Colonic mucosa (tissue), 4 donors: ENCODE measurements around the gene PBX2. TPM values are rescaled to one million over a fixed set of nuclear protein-coding genes. Genes with fewer than 3 reads are reported as not detected.

Experiments
- DNase-seq: peaks from one replicate; pipeline ENCODE4 v3.0.0-alpha.2; 2020
- H3K27ac ChIP-seq: fragments of 200-600 bp; one replicate; pipeline ENCODE4 v1.8.0; 2021
- H3K27me3 ChIP-seq: fragments of 200-600 bp; one replicate; pipeline ENCODE4 v1.8.0; 2021
- H3K36me3 ChIP-seq: fragments of 200-600 bp; one replicate; pipeline ENCODE4 v1.8.0; 2021
- H3K4me1 ChIP-seq: fragments of 200-600 bp; one replicate; pipeline ENCODE4 v1.8.0; 2021; ENCODE audit warnings: mild to moderate bottlenecking
- H3K4me3 ChIP-seq: fragments of 200-600 bp; one replicate; pipeline ENCODE4 v1.8.0; 2021
- H3K9ac ChIP-seq, 2 donors: one replicate each; pipeline ENCODE4 v1.7.0; 2013; ENCODE audit warnings: control low read depth in 2 of 2, low read depth in 2 of 2, low read length in 2 of 2
- H3K9me3 ChIP-seq: fragments of 200-600 bp; one replicate; pipeline ENCODE4 v1.8.0; 2021
- CTCF ChIP-seq: fragments of 200-600 bp; IDR thresholded peaks from one replicate; pipeline ENCODE4 v1.8.0; 2022; ENCODE audit warnings: antibody characterized with exemption, mild to moderate bottlenecking
- intact Hi-C: fragments of 100-400 bp; cut with DNase I; formaldehyde crosslinking; loops from one replicate; pipeline ENCODE4 v1.14.1; 2022
- total RNA-seq, 2 donors: library from RNA; stranded (reverse); fragmentation: NEBNext Ultra II Directional in 1 of 2; extraction: Animal tissue kit (Norgen Biotek cat#: 25700) in 1 of 2; gene quantifications; one replicate each; pipeline ENCODE4 v1.2.1, GENCODE V29; 2021
- donor health status: healthy.
- donor health status: DM: no; HTN: no; CAD: no.
- donor health status: DM: no; HTN: no; CAD: no.

PBX2 gene
- total RNA-seq, 2 donors from 2014 or later, result 47.5 TPM

- Histone ChIP-seq H3K36me3 (no peaks in the 10 kb centered on the region), H3K9ac (no peak within 1 kb of the TSS), H3K9me3 (no peaks in the 10 kb centered on the region), H3K27me3 (no peaks in the 10 kb centered on the region), H3K4me1 (no peaks in the 10 kb centered on the region), H3K4me3 (no peak within 1 kb of the TSS), H3K27ac (no peak within 1 kb of the TSS)
- no peak for TF ChIP-seq CTCF
- DNase-seq, result no peak
- intact Hi-C loops, result no loop called here
These were observed 33.5 kb upstream of the PBX2 start, which contains the start of gene NOTCH4 for GRCh38 chr6:32223258-32224235. Gene NOTCH4 (minus strand): TSS chr6:32224067. CDS start chr6:32223928, 139 bp downstream.

GRCh38 chr6:32222333-32223230 is 32.6 kb upstream of the PBX2 start:
- Histone ChIP-seq H3K4me3 (no peak overlapping the region), H3K4me1 (no peaks in the 10 kb centered on the region), H3K27me3 (no peaks in the 10 kb centered on the region), H3K9me3 (no peaks in the 10 kb centered on the region), H3K36me3 (no peaks in the 10 kb centered on the region), H3K9ac (no peak overlapping the region), H3K27ac (no peak overlapping the region)
- no peak for TF ChIP-seq CTCF
- intact Hi-C loops, result no loop called here
- no peak for DNase-seq

GRCh38 chr6:32220021-32220420 is 30.0 kb upstream of the PBX2 start:
- Histone ChIP-seq H3K9me3 (no peaks in the 10 kb centered on the region), H3K4me1 (no peaks in the 10 kb centered on the region), H3K9ac (no peak overlapping the region), H3K27me3 (no peaks in the 10 kb centered on the region), H3K4me3 (no peak overlapping the region), H3K27ac (no peak overlapping the region), H3K36me3 (no peaks in the 10 kb centered on the region)
- no peak for TF ChIP-seq CTCF
- DNase-seq, result no peak
- intact Hi-C loops, result no loop called here

- no peaks in the 10 kb centered on the region for H3K27me3 ChIP-seq
- intact Hi-C loops, result no loop called here
- H3K4me3 ChIP-seq, result no peak overlapping the region
- no peaks in the 10 kb centered on the region for H3K4me1 ChIP-seq
- no peaks in the 10 kb centered on the region for H3K9me3 ChIP-seq
- no peak overlapping the region for H3K9ac ChIP-seq
- no peak for TF ChIP-seq CTCF
- H3K36me3 ChIP-seq, result no peaks in the 10 kb centered on the region
- no peak overlapping the region for H3K27ac ChIP-seq
- DNase-seq, result no peak
These were observed 28.2 kb upstream of the PBX2 start for GRCh38 chr6:32218167-32218566.

GRCh38 chr6:32216998-32217397 is 27.0 kb upstream of the PBX2 start:
- TF ChIP-seq CTCF, result no peak
- no peak for DNase-seq
- Histone ChIP-seq H3K27ac (no peak overlapping the region), H3K9me3 (no peaks in the 10 kb centered on the region), H3K4me1 (no peaks in the 10 kb centered on the region), H3K4me3 (no peak overlapping the region), H3K27me3 (no peaks in the 10 kb centered on the region), H3K9ac (no peak overlapping the region), H3K36me3 (no peaks in the 10 kb centered on the region)
- intact Hi-C loops, result no loop called here
